Measurements from ENCODE around the gene RYR3. TPM values are rescaled to one million over a fixed set of nuclear protein-coding genes. Genes with fewer than 3 reads are reported as not detected.
"Not testable (repeated sequence)": the region's sequence is repeated elsewhere in the genome, so short reads cannot be mapped to it uniquely, and the experiment has no call there.

RYR3 gene
- total RNA-seq, 1 donor from 2014 or later: under 0.01 TPM

GRCh38 chr15:33592864-33593263, 282.1 kb downstream of the RYR3 start:
- no peak for TF ChIP-seq CTCF (IDR thresholded peaks at IDR 0.05; ENCODE audit: insufficient read depth, low read length, severe bottlenecking)
- FAIRE-seq (no peak), DNase-seq (ENCODE audit: low read depth) (no peak)
- H3K27me3 ChIP-seq (ENCODE audit: control insufficient read depth, insufficient read depth, low read length): no peaks in the 10 kb centered on the region
- H3K4me3 ChIP-seq (ENCODE audit: low read depth, low read length): no peak overlapping the region
- no peaks in the 10 kb centered on the region for H3K36me3 ChIP-seq (ENCODE audit: control insufficient read depth, insufficient read depth, low read length)

DNA sequence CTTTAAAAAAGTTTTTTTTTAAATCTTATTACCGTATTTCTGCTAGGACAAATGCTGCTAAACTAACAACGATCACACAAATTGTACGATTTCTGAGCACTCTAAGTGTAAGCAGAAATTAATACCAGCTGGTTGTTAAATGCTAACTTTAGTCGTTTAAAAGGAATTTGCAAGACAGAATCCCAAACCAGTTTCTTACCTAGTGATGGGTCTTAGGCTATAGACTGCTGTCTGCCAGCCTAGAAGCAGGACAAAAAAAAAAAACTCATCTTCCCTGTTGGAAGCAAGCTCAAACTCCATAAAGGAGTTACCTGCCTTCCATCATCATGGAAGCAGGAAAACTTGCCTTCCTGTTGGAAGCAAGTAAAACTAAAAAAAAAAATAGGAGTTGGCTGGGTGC, 287.6 kb downstream of the RYR3 start:
- FAIRE-seq; H3K27me3 ChIP-seq (ENCODE audit: control insufficient read depth, insufficient read depth, low read length); H3K4me3 ChIP-seq (ENCODE audit: low read depth, low read length); H3K36me3 ChIP-seq (ENCODE audit: control insufficient read depth, insufficient read depth, low read length); DNase-seq (ENCODE audit: low read depth): not testable (repeated sequence)

GRCh38 chr15:33600212-33600611, 289.4 kb downstream of the RYR3 start:
- FAIRE-seq: no peak

DNA sequence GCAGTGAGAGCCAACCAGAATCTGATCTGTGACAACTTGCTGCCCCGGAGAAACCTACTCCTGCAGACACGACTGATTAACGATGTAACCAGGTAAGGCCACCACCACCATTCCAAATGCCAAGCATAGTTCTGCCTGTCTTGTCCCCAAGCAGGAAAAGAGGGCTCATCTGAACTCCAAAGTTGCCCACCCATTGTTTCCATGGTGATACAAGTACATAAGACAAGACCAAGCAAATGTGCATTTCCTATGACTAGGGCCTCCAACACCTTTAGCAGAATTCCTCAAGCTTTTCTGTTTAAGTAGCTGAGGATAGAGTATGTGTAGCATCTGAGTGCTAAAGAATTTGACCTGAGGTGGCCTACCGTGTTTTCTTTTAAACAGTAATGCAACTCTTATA, 290.7 kb downstream of the RYR3 start:
- no peak for DNase-seq (ENCODE audit: low read depth)
- no peak for TF ChIP-seq CTCF (IDR thresholded peaks at IDR 0.05; ENCODE audit: insufficient read depth, low read length, severe bottlenecking)
- H3K36me3 ChIP-seq (ENCODE audit: control insufficient read depth, insufficient read depth, low read length): no peaks in the 10 kb centered on the region
- no peak for FAIRE-seq
- H3K27me3 ChIP-seq (ENCODE audit: control insufficient read depth, insufficient read depth, low read length): no peaks in the 10 kb centered on the region
- H3K4me3 ChIP-seq (ENCODE audit: low read depth, low read length): no peak overlapping the region

More at GRCh38 chr15:33600212-33600611, 289.4 kb downstream of the RYR3 start:
- Histone ChIP-seq H3K27me3 (ENCODE audit: control insufficient read depth, insufficient read depth, low read length) (no peaks in the 10 kb centered on the region), H3K36me3 (ENCODE audit: control insufficient read depth, insufficient read depth, low read length) (no peaks in the 10 kb centered on the region), H3K4me3 (ENCODE audit: low read depth, low read length) (no peak overlapping the region)
- TF ChIP-seq CTCF (IDR thresholded peaks at IDR 0.05; ENCODE audit: insufficient read depth, low read length, severe bottlenecking): no peak
- no peak for DNase-seq (ENCODE audit: low read depth)

- FAIRE-seq: no peak
- Histone ChIP-seq H3K4me3 (ENCODE audit: low read depth, low read length) (no peak overlapping the region), H3K36me3 (ENCODE audit: control insufficient read depth, insufficient read depth, low read length) (no peaks in the 10 kb centered on the region), H3K27me3 (ENCODE audit: control insufficient read depth, insufficient read depth, low read length) (no peaks in the 10 kb centered on the region)
- peak; percentile 23 for TF ChIP-seq CTCF (IDR thresholded peaks at IDR 0.05; ENCODE audit: insufficient read depth, low read length, severe bottlenecking)
- DNase-seq (ENCODE audit: low read depth): no peak
Observed at GRCh38 chr15:33608714-33609113, 297.9 kb downstream of the RYR3 start.

DNA sequence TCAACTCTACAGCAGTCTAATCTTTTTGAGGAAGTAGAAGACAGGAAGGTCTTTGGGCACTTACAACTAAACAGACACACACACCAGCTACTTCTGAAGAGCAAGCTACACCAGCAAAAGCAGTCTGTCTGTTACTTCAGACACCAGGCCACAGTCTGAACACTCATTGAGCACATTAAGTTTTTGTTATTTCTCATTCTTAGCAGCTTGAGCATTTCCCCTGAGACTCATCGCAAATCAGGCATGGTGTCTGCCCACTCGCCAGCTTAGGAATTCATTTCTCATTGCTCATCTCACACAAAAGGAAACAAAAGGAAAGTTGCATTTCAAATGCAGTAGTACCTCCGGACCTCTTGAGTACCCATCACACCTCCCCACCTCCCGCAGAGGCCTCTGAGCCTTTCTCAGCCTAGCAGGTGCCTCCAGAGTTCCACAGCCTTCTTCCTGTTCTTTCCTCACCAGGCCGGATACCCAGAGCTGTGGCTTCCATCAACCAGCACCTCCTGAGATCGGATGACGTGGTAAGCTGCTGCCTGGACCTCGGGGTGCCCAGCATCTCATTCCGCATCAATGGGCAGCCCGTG, 302.0 kb downstream of the RYR3 start:
- no peaks in the 10 kb centered on the region for H3K27me3 ChIP-seq (ENCODE audit: control insufficient read depth, insufficient read depth, low read length)
- FAIRE-seq (peak; percentile 55), DNase-seq (ENCODE audit: low read depth) (no peak)
- TF ChIP-seq CTCF (IDR thresholded peaks at IDR 0.05; ENCODE audit: insufficient read depth, low read length, severe bottlenecking): no peak
- no peak overlapping the region for H3K4me3 ChIP-seq (ENCODE audit: low read depth, low read length)
- H3K36me3 ChIP-seq (ENCODE audit: control insufficient read depth, insufficient read depth, low read length): no peaks in the 10 kb centered on the region
